Embryonic facial prominence (tissue), 1 donor: ENCODE data around the gene DPP6.

Experiments
- DNase-seq: peaks from one replicate; pipeline ENCODE4 v3.0.0-alpha.2; 2016; ENCODE audit errors: extremely low spot score

DPP6 gene

DNA sequence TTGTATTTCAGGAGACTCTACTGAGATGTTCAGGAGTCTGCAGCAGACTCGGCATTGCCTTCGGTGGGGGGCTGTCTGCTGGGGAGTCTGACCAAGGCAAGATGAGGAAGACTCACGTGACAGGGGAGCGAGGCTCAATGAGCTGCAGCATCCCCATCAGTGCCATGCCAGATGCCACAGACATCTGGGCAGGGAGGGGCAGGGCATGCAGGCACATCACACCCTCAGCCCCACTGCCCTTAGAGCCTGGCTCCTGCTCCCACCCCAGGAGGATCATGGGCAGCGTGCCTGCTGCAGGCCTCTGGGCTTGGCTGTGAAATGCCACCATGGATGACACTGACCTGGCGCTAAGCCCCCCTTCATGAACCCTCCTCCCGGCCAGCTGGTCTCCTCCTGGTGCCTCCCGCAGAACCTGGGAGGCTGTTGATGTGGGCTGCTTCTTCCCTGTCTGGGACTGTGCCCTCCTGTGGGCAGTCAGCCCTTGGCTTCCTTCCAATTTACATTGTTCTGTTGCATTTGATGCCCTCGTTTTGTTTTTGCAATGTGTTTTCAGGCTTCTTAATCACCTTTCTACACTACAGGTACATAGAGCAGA lies 715.7 kb downstream of the DPP6 start:
- no peak for DNase-seq

DNA sequence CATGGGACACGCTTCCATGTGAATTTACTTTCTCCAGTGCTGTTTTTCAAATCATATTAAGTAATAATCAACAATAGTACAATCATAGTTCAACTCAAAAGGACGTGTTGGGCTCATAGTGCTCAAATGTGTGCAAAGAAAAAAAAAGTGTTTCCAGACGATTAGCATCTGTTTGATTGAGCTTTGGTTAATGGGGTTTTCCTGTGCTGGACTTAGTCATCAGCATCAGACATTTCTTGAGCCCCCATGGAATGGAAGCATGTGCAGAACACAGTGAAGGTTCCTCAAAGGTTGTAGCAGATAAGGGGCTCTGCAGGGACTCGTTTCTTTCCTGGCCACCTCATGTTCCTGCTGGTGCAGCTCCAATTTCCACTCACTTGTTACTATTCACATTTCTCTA lies 716.8 kb downstream of the DPP6 start:
- no peak for DNase-seq

DNA sequence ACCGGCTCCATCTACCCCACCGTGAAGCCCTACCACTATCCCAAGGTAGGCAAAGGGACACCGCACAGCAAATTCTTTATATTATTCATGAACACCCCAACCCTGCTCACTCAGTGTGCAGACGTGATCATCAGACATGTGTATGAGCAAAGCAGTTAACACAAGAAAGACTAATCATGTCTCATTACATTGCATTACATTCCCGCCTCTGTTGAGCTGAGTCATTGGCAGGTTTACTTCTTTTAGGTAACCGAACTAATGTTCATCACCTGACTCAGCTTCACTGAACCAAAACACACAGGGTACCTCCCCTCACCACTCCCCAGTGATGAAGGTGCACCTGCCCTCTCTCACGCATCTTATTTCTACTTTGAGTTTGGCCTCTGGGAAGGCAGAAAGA lies 717.3 kb downstream of the DPP6 start:
- no peak for DNase-seq

DNA sequence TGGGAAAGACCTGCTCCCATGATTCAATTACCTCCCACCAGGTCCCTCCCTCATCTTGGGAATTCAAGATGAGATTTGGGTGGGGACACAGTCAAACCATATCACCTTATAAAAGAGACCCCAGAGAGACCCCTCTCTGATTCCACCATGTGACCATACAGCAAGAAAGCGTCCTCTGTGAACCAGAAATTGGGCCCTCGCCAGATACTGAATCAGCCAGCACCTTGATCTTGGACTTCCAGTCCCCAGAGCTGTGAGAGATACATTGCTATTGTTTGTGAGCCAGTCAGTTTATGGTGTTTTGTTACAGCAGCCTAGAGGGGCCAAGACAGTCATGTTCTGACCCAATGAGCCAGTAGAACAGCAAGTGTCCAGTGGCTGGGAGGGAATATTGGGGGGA lies 718.2 kb downstream of the DPP6 start:
- no peak for DNase-seq

DNA sequence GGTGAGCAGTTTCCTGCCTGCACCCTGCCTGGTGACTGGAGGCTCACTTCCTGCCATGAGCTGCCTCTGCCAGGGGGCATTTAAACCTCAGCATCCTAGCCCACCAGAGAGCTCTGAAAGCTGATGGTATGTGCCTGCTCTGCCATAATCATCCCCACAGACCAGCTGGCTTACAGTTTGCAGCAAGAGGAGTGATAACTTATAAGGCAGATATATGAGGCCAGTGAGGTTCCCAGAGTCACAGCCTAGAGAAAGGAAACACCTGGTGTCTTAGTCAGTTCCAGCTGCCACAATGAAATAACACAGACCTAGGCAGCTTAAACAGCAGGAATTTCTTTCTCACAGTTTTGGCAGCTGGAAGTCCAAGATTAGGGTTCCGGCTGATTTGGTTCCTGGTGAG lies 718.8 kb downstream of the DPP6 start:
- no peak for DNase-seq

DNA sequence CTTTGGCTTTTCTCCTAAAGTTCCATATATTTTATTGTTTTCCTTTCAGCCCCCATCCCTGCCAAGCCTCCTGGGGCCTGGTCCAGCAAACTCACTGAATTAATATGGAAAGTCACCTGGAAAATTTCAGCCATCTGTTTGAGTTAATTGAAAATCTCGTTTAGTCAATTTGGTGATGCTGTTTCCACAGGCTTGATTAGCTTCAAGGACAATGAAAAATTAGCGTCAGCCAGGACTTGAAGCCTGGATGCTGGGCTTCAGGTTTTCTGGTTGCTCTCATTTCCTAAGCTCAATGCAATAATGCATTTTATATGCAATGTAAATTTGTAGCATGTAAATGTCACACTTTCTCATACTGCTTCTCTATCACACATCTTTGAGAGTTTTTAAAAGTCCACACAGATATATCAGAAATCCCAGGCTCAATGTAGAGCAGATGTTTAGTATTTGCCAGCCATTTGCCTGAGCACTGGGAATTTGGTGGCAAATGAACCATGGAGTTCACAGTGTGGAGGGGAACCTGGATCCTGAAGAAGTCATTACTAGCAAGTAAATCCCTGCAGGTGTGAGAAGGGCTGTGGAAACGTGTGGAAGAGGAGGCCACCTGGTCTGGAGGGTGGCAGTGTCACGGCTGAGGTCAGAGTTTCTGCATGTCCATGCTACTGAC lies 722.2 kb downstream of the DPP6 start:
- no peak for DNase-seq

DNA sequence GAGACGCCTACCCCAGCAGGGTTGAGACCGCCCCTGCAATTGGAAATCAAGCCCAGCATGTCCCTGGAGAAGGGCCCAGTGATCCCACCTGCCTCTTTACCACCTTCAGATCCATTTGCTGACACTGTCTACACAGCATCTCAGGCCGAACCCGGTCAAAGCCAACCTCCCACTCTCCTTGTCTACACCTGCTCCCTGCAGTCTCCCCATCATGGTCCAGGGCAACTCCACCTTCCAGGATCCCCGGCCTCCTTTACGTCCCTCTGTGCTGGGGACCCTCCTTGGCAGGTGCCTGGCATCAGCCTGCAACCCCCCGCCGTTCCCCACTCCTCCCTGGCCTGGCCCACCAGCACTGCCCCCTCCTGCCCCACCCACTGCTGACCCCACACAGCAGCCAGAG lies 723.5 kb downstream of the DPP6 start:
- no peak for DNase-seq

DNA sequence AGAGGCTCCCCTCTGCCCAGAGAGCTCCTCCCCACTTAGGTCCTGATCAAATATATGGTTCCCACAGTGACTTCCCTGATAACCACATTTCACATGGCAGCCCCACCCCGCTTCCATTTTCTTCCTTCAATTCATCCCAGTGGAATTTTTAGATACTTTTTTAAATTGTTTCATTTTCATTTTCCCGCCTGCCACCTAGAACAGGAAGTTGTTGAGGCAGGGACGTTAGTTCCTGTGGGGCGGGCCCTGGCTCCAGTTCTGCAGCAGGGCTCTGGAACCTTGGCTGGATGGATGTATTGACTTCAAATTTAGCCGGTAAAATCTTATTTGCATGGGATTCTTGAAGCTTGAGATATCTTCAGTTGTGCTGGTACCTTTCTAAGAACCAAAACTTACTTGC lies 724.2 kb downstream of the DPP6 start:
- no peak for DNase-seq

DNA sequence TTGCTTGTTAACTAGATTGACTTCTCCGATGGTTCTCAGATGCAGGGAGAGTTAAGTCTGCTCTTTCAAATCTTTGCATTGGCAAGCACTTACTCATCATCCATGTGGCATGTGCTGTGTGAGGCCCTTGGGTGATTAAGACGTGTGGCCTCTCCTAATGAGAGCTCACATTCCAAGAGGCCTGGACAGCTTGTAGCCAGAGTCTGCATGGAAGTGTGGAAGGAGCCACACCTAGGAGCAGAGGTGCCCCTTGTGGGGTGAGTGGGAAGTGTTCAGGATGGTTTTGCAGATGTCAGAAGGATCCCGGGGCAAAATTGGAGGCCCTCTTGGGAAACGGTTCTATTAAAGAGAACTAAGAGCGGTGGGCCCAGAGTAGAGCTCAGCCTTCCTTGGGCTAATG lies 724.8 kb downstream of the DPP6 start:
- no peak for DNase-seq

DNA sequence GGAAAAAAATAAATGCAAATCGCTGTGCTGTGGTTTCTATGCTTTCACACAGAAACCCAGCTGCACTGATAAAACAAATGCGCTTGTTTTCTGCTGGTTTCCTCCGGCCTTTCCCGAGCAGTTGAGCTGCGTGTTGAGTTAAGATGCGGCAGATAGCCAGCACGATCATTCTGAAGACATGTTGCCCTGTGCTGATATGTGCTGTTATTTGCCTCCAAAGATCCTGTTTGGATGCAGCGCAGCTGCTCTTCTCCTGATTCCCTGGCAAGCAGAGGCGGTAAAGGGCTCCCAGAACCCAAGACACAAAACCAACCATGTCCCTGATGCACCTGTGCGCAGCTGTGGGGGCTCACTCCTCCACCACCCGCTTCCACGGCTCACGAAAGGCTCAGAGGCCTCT lies 725.3 kb downstream of the DPP6 start:
- DNase-seq, result no peak

DNA sequence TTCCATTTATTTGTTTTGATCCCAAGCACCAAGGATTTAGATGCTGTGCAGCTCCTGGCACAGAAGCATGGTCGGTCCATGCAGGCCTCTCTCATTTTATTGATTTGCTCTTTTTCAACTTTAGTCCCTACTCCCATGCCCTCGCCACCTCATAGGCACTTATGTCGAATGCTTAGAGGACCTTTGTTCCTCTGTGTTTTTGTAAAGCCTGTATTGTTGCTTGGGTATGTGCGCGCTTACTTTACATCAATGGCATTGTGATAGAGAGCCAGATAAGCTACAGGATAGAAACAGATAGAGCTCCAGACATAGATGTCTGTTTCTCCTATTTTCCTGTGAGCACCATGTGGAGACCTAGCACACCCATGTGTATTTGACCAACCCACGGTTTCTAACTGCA lies 725.7 kb downstream of the DPP6 start:
- no peak for DNase-seq

DNA sequence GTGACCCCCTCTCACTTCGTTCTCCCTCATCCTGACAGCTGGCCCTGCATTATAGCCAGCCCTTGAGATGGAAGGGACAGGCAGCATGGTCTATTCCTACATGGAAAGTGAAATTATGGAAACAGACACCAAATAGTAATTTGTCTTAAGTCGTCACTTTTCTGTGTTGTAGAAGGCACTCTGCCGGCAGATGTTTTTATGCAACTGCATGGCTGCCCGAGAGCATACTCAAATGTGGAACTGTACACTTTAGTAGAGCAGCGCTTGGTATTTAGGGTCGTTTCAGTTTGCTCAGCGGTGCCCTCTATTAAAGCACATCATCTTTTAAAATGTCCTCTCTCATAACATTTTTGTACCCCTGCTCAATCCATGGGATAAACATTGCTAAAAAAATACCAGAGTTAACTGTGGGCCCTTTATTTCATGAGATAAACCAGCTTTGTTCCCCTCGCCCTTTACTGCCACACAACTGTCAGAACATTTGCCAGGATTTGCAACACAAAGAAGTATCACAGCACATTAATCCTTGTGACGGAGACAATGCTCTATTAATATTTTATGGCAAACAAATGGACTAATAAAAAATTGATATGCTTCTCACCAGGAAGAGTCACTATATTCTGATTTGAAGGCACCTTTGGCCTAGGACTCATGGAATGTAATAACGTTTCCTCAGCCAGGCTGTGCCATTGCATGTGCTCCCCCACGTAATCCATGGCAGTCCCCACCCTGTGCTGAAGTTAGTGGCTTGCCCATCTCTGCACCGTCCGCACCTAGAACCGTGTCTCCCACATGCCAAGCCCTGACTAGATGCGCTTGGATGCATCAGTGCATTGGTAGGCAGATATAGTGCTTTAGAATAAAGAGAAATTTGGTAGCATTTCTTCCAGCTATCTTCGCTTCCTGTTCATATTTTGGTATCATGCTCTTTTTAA lies 729.4 kb downstream of the DPP6 start:
- no peak for DNase-seq

DNA sequence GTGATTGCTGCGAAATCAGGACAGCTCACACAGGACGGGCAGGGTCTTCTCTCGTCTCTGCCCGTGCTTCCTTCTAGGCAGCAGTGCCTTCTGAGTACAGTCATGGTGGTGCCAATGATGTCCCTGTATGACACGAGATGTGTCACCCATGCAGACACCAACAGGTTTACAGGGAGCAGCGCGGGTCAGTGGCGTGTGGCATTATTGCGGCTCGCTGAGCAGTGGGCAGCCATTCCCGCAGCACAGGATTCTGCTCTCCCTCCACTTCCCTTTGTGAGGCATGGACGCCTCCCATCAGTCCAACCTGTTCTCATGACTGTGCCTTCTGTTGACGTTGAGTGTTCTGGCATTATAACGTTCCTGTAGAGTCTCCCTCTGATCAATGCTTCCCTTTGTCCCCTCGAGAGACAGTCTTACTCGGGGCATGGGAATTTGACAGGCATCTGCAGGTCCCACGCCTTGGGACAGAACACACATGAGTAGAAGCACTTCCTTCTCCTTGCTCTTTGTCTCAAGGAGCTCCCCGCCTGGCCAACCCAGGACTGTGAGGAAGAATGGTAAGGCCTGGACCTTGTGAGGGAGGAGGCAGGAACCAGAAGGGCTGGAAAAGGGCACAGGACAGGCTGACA lies 731.2 kb downstream of the DPP6 start:
- no peak for DNase-seq

DNA sequence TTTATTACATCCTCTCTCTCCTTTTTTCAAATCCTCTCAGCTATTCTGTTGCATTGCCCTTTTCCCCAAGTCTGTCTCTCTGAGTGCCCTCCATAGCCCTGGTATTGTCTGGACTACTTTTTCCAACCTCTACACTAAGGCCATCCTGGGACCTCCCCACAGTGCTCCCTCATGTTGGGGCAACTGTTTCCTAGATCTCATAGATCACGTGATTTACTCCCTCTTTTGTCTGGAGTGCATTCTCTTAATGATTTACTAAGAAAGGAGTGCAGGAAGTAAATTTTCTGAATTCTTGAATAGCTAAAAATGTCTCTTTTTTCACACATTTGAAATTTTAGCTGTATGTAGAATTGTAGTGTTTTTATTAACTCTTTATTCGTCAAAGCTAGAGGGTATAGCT lies 733.7 kb downstream of the DPP6 start:
- DNase-seq, result no peak

DNA sequence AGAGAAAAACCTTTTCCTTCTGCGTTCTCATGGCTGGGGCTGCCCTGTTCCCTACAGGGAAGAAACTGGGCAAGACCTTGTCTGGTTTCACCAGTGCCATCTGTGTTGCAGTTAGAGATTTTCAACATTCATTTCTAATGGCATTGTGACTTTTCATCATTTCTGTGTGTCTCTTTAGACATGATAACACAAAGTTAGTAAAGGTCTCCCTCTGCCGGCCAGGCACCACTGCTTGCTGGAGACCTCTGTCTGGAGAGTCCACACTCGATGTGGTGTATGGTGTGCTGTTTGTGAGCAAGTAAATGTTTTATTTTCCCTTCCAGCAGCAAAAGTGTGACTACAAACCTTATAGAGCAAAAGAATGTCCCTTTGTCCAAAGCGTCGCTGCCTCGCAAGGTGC lies 737.2 kb downstream of the DPP6 start:
- no peak for DNase-seq

DNA sequence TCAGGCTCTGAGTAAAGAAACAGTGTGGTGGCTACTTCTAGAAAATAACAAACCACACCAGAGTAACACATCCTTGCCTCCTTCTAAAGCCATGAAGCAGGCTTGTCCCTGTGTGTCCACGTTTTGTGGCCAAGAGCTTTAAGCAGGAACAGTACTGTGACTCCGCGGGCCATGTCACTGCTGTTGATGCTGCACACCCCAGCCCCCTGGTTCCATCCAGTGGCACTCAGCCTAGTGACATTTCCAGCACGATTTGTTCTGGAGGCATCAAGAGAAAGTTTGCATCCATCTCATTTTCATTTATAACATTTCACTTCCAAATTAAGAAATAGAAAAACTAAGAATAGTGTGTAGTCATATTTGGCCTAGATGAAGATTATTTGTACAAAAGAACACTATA lies 739.4 kb downstream of the DPP6 start:
- no peak for DNase-seq

DNA sequence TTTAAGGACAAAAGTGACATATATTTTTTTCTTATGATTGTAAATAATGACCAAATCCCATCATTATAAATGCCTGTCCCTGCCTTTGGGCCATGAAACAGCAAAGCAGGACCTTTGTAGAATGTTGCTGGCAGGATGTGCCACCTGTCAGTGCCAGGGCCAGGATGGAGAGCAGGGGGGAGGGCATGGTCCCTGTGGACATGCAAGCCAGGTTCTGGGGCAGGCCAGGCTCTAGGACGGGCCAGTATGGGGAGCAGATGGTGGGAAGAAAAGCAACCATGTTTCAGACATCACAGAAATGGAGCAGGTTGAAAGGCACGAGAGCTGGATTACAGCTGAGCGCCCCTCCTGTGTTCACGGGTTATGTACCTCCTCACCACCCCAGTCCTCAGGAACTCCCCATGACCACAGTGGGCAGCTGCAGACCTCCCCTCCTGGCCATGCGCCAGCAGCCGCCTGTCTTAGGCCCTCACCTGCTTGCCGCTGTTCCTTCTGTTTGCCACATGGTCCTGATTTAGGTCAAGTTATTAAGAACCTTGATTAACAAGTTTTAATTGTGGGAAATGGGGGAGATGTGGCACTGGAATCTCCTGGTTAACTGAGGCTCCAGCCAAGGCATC lies 740.3 kb downstream of the DPP6 start:
- no peak for DNase-seq

DNA sequence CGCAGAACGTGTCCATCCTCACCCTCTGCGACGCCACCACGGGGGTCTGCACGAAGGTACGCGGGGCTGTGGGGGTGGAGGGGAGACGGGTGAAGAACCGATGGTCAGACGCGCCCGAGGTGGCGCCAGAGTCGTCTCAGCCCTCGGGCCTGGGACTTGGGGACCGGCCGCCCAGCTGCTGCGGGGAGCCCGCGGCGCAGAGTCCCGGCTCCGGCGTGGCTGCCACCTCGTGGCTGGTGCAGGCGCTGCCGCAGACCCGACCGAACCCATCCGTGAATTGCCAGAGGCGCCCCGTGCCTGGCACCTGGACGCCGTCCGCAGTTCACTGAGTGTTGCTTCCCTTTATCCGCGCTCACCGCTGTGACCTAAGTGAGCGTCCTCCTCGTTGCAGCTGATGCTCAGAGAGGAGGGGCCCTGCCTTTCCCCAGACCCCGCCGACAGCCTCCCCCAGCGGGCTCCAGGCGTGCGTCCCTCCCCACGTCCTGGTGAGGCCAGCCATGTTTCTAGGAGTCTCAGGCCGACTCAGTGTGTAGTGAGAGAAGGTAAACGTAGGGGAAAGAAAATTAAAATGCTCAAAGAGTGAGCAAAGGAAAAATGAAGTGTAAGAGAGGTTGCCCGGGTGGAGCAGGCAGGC lies 742.1 kb downstream of the DPP6 start:
- no peak for DNase-seq

DNA sequence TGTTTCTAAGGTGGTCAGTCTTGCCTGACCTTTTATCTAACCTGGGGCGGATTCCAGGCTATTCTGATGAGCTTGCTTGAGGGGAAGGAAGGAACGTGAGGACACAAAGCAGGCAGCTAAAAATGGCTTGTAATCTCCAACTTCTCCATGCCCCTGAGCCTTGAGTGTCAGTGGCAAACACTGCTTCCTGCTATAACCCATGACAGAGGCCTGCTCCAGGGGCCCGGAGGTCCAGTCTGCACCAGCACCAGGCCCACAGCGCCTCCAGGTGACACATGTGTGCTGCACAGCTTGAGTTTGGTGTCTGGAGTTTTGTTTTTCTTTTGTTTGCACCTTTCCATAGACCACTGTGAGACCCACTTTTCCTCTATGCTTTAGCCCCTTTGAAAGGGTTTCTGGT lies 742.8 kb downstream of the DPP6 start:
- DNase-seq, result no peak

DNA sequence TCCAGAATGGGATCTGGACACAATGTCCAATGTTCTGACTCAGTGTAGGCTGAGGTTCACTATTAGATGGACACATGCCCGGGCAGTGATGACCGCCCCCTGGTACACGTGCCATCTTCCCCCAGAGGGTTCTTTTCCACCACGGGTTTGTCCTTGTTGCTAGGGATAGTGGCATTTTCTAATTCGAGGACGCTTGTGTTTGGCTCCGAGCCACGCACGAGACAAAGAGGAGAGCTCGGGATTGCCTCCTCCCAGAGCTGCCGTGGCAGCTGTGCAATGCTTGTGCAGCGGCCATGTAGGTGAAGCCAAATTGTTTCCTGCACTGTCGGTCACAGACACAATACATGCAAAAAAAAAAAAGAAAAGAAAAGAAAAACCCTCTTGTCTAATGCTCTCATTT lies 743.2 kb downstream of the DPP6 start:
- DNase-seq, result no peak

DNA sequence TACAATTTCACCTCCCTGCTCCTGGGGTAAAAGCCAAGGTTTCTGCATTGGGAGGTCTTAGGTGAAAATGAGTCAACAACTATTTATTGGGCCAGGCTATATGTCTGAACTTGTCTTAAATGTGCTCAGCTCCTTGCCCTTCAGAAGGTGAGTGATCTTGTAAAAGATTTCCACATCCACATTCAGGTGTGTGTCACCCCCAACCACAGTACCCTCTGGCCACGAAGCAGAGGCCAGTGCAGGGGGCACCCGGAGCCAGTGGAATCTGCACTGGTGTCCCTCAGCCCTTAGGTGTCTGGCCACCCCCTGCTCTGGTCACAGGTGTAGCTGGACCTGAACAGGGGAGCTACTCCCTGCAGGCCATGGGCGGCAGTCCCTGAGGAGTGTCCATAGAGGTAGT lies 752.3 kb downstream of the DPP6 start:
- DNase-seq, result no peak

DNA sequence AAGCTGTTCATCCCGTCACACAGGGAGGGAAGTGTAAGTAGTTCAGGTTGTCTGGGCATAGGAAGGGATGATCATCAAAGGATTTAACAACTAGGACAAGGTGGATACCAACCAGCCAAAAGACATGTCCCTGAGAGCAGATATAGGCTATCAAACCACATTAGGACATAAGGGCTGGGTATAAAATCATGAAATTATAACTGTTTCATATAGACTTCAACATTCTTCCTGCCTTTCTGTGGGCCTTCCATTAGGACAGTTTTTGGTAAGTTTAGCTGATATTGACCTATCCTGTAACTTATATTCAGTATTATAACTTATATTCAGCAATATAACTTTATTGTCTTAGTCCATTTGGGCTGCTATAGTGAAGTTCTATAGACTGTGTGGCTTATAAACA lies 759.8 kb downstream of the DPP6 start:
- no peak for DNase-seq
